ENCODE data around the gene GRM8.

GRM8 gene

DNA sequence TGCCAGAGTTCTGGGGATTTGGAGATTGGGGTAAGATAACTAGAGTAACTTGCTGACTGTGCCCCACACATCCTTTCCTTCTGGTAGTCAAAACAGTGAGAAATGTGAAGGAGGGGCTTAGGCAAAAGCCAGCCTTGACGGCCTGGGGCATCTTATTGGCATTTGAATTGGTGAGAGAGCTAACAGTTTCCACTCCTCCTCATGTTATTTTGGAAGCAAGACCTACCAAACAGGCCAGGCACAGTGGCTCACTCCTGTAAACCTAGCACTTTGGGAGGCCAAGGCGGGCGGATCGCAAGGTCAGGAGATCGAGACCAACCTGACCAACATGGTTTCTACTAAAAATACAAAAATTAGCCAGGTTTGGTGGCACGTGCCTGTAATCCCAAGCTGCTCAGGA is 596.6 kb downstream of the GRM8 start:
- ATAC-seq = no peak
- TF ChIP-seq ZFP30 (CRISPR knock-in tag; IDR thresholded peaks at IDR 0.05) = no peak
- no peak for TF ChIP-seq RARB (CRISPR knock-in tag; IDR thresholded peaks at IDR 0.05)
- no peak for TF ChIP-seq GLIS3 (CRISPR knock-in tag; IDR thresholded peaks at IDR 0.05)
- TF ChIP-seq, protein P1, sequence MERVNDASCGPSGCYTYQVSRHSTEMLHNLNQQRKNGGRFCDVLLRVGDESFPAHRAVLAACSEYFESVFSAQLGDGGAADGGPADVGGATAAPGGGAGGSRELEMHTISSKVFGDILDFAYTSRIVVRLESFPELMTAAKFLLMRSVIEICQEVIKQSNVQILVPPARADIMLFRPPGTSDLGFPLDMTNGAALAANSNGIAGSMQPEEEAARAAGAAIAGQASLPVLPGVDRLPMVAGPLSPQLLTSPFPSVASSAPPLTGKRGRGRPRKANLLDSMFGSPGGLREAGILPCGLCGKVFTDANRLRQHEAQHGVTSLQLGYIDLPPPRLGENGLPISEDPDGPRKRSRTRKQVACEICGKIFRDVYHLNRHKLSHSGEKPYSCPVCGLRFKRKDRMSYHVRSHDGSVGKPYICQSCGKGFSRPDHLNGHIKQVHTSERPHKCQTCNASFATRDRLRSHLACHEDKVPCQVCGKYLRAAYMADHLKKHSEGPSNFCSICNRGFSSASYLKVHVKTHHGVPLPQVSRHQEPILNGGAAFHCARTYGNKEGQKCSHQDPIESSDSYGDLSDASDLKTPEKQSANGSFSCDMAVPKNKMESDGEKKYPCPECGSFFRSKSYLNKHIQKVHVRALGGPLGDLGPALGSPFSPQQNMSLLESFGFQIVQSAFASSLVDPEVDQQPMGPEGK (CRISPR knock-in tag; IDR thresholded peaks at IDR 0.05; ENCODE audit: borderline replicate concordance) = no peak
- TF ChIP-seq TCF4 (CRISPR knock-in tag; IDR thresholded peaks at IDR 0.05; ENCODE audit: borderline replicate concordance) = no peak
- TF ChIP-seq, protein P2, sequence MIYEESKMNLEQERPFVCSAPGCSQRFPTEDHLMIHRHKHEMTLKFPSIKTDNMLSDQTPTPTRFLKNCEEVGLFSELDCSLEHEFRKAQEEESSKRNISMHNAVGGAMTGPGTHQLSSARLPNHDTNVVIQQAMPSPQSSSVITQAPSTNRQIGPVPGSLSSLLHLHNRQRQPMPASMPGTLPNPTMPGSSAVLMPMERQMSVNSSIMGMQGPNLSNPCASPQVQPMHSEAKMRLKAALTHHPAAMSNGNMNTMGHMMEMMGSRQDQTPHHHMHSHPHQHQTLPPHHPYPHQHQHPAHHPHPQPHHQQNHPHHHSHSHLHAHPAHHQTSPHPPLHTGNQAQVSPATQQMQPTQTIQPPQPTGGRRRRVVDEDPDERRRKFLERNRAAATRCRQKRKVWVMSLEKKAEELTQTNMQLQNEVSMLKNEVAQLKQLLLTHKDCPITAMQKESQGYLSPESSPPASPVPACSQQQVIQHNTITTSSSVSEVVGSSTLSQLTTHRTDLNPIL (CRISPR knock-in tag; IDR thresholded peaks at IDR 0.05; ENCODE audit: low read depth) = no peak
- no peak for TF ChIP-seq ZNF8 (CRISPR knock-in tag; IDR thresholded peaks at IDR 0.05)
- no peak for TF ChIP-seq OSR1 (CRISPR knock-in tag; IDR thresholded peaks at IDR 0.05)
- TF ChIP-seq, protein P3, sequence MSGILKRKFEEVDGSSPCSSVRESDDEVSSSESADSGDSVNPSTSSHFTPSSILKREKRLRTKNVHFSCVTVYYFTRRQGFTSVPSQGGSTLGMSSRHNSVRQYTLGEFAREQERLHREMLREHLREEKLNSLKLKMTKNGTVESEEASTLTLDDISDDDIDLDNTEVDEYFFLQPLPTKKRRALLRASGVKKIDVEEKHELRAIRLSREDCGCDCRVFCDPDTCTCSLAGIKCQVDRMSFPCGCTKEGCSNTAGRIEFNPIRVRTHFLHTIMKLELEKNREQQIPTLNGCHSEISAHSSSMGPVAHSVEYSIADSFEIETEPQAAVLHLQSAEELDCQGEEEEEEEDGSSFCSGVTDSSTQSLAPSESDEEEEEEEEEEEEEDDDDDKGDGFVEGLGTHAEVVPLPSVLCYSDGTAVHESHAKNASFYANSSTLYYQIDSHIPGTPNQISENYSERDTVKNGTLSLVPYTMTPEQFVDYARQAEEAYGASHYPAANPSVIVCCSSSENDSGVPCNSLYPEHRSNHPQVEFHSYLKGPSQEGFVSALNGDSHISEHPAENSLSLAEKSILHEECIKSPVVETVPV (CRISPR knock-in tag; IDR thresholded peaks at IDR 0.05) = no peak
- no peak for TF ChIP-seq ZNF565 (CRISPR knock-in tag; conservative IDR thresholded peaks at IDR 0.05; ENCODE audit: low read depth)
- no peak for TF ChIP-seq BACH2 (CRISPR knock-in tag; IDR thresholded peaks at IDR 0.05; ENCODE audit: borderline replicate concordance)
- TF ChIP-seq, protein P4, sequence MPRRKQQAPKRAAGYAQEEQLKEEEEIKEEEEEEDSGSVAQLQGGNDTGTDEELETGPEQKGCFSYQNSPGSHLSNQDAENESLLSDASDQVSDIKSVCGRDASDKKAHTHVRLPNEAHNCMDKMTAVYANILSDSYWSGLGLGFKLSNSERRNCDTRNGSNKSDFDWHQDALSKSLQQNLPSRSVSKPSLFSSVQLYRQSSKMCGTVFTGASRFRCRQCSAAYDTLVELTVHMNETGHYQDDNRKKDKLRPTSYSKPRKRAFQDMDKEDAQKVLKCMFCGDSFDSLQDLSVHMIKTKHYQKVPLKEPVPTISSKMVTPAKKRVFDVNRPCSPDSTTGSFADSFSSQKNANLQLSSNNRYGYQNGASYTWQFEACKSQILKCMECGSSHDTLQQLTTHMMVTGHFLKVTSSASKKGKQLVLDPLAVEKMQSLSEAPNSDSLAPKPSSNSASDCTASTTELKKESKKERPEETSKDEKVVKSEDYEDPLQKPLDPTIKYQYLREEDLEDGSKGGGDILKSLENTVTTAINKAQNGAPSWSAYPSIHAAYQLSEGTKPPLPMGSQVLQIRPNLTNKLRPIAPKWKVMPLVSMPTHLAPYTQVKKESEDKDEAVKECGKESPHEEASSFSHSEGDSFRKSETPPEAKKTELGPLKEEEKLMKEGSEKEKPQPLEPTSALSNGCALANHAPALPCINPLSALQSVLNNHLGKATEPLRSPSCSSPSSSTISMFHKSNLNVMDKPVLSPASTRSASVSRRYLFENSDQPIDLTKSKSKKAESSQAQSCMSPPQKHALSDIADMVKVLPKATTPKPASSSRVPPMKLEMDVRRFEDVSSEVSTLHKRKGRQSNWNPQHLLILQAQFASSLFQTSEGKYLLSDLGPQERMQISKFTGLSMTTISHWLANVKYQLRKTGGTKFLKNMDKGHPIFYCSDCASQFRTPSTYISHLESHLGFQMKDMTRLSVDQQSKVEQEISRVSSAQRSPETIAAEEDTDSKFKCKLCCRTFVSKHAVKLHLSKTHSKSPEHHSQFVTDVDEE (CRISPR knock-in tag; IDR thresholded peaks at IDR 0.05) = no peak
- TF ChIP-seq, protein P5, sequence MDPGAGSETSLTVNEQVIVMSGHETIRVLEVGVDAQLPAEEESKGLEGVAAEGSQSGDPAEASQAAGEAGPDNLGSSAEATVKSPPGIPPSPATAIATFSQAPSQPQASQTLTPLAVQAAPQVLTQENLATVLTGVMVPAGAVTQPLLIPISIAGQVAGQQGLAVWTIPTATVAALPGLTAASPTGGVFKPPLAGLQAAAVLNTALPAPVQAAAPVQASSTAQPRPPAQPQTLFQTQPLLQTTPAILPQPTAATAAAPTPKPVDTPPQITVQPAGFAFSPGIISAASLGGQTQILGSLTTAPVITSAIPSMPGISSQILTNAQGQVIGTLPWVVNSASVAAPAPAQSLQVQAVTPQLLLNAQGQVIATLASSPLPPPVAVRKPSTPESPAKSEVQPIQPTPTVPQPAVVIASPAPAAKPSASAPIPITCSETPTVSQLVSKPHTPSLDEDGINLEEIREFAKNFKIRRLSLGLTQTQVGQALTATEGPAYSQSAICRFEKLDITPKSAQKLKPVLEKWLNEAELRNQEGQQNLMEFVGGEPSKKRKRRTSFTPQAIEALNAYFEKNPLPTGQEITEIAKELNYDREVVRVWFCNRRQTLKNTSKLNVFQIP (CRISPR knock-in tag; IDR thresholded peaks at IDR 0.05; ENCODE audit: borderline replicate concordance, low read depth) = no peak
- TF ChIP-seq ZNF70 (CRISPR knock-in tag; IDR thresholded peaks at IDR 0.05) = no peak

DNA sequence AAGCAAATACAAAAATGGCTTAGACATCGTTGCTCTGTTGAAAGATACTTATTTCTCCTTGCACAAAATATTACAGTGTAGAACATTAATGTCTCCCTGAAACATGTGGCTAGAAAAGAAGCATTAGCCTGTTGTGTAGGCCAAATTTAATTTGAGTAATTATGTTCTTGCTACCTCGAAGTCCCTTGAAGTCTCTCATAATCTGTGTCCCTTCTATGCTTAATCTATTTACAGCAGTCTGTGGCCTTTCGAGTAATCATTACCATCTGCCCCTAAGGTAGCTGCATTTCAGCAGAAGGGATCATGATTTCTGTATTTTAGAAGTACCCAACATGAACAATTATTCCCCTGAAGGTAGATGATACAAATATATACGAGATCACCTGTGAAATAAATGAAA is 615.2 kb downstream of the GRM8 start:
- no peak for ATAC-seq
- no peak for TF ChIP-seq OSR1 (CRISPR knock-in tag; IDR thresholded peaks at IDR 0.05)
- TF ChIP-seq TCF4 (CRISPR knock-in tag; IDR thresholded peaks at IDR 0.05; ENCODE audit: borderline replicate concordance) = peak; percentile 83
- TF ChIP-seq, protein P4 (CRISPR knock-in tag; IDR thresholded peaks at IDR 0.05) = peak; percentile 86; the same call in 1 of the 2 replicates
- TF ChIP-seq CSDC2 (CRISPR knock-in tag; IDR thresholded peaks at IDR 0.05) = no peak

DNA sequence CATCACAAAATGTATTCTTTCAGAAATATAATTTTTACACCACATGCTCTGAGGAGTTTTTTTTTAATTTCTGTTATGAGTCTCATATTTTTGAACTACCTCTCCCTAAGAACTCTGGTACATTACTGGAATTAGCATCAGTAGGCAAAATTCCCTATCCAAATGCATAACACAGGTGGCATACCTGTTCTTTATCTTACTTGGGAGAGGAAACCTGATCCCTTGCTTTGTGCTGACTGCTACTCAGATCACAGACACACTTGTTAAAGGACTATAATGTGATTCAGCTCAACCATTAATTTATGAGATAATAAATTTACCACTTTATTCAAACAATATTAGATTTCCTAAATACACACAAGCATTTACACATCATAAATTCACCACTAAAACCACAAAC is 617.2 kb downstream of the GRM8 start:
- TF ChIP-seq RARB (CRISPR knock-in tag; IDR thresholded peaks at IDR 0.05) (no peak), TOX (CRISPR knock-in tag; IDR thresholded peaks at IDR 0.05; ENCODE audit: borderline replicate concordance) (no peak), OSR1 (CRISPR knock-in tag; IDR thresholded peaks at IDR 0.05) (no peak), ZNF70 (CRISPR knock-in tag; IDR thresholded peaks at IDR 0.05) (no peak), BACH2 (CRISPR knock-in tag; IDR thresholded peaks at IDR 0.05; ENCODE audit: borderline replicate concordance) (no peak), ZNF565 (CRISPR knock-in tag; conservative IDR thresholded peaks at IDR 0.05; ENCODE audit: low read depth) (no peak), ZNF8 (CRISPR knock-in tag; IDR thresholded peaks at IDR 0.05) (no peak), ESRRG (CRISPR knock-in tag; IDR thresholded peaks at IDR 0.05) (no peak), GLIS3 (CRISPR knock-in tag; IDR thresholded peaks at IDR 0.05) (no peak), ISL1 (CRISPR knock-in tag; IDR thresholded peaks at IDR 0.05) (no peak), ZFP3 (CRISPR knock-in tag; IDR thresholded peaks at IDR 0.05) (no peak), PPARA (CRISPR knock-in tag; IDR thresholded peaks at IDR 0.05; ENCODE audit: borderline replicate concordance) (no peak), ZFP30 (CRISPR knock-in tag; IDR thresholded peaks at IDR 0.05) (no peak), SNAI2 (CRISPR knock-in tag; IDR thresholded peaks at IDR 0.05) (no peak)
- TF ChIP-seq, protein P1 (CRISPR knock-in tag; IDR thresholded peaks at IDR 0.05; ENCODE audit: borderline replicate concordance) = no peak
- TF ChIP-seq, protein P5 (CRISPR knock-in tag; IDR thresholded peaks at IDR 0.05; ENCODE audit: borderline replicate concordance, low read depth) = no peak
- ATAC-seq = no peak
